Breast epithelium (tissue), 3 donors: ENCODE results near the gene NFAT5.

Source experiments
- CTCF ChIP-seq, 3 donors: fragments of 450-650 bp; IDR thresholded peaks; one replicate each; pipeline ENCODE4 v1.5.1; 2016 to 2017; ENCODE audit warnings: antibody characterized with exemption in 3 of 3, mild to moderate bottlenecking in 3 of 3, moderate library complexity in 3 of 3
- POLR2A ChIP-seq: fragments of 450-650 bp; IDR thresholded peaks from one replicate; pipeline ENCODE4 v1.6.1; 2016; ENCODE audit warnings: antibody characterized with exemption, mild to moderate bottlenecking, moderate library complexity
- POLR2AphosphoS5 ChIP-seq, 3 donors: sonication (generic); formaldehyde crosslinking; IDR thresholded peaks; one replicate each; pipeline ENCODE4 v1.6.1; 2017; ENCODE audit warnings: antibody characterized with exemption in 3 of 3

- TF ChIP-seq CTCF (IDR thresholded peaks at IDR 0.05) (no peak), POLR2A (no peak), POLR2AphosphoS5 (IDR thresholded peaks at IDR 0.05) (no peak)
Measured at GRCh38 chr16:69607674-69608073, 41.9 kb downstream of the NFAT5 start.
